BE2C (cell line): Measurements from ENCODE around the gene ZFP3.
A peak's percentile ranks its signal among the peaks of the same experiment; 100 is the strongest.
"Not testable (repeated sequence)": the region's sequence is repeated elsewhere in the genome, so short reads cannot be mapped to it uniquely, and the experiment has no call there.

Experiments
- DNase-seq: peaks from one replicate; pipeline ENCODE4 v3.0.0-alpha.2; 2020
- H3K27me3 ChIP-seq: fragments of 250-450 bp; sonication (Bioruptor Pico); 2 replicates; pipeline ENCODE4 v1.5.1; 2020; ENCODE audit warnings: mild to moderate bottlenecking
- H3K36me3 ChIP-seq: fragments of 250-450 bp; sonication (Bioruptor Pico); 2 replicates; pipeline ENCODE4 v1.5.1; 2020; ENCODE audit warnings: mild to moderate bottlenecking
- H3K4me1 ChIP-seq: fragments of 250-450 bp; sonication (Bioruptor Pico); 2 replicates; pipeline ENCODE4 v1.5.1; 2020
- H3K4me3 ChIP-seq: 2 replicates; pipeline ENCODE4 v1.5.1; 2011; ENCODE audit warnings: low read depth, low read length
- H3K9me3 ChIP-seq: fragments of 250-450 bp; sonication (Bioruptor Pico); 2 replicates; pipeline ENCODE4 v1.5.1; 2020
- CTCF ChIP-seq: IDR thresholded peaks from 2 replicates; pipeline ENCODE4 v1.5.1; 2012; ENCODE audit warnings: mild to moderate bottlenecking, low read depth, low read length

The ZFP3 gene

GRCh38 chr17:5069724-5070123, 8.5 kb upstream of the ZFP3 start:
- no peak for TF ChIP-seq CTCF
- Histone ChIP-seq H3K4me3 (no peak overlapping the region), H3K36me3 (no peaks in the 10 kb centered on the region), H3K9me3 (no peaks in the 10 kb centered on the region), H3K27me3 (no peaks in the 10 kb centered on the region), H3K4me1 (no peaks in the 10 kb centered on the region)
- DNase-seq = no peak

GRCh38 chr17:5075472-5075871, 2.8 kb upstream of the ZFP3 start:
- not testable (repeated sequence) for H3K4me1 ChIP-seq, H3K4me3 ChIP-seq, H3K36me3 ChIP-seq, H3K27me3 ChIP-seq, DNase-seq, H3K9me3 ChIP-seq

- H3K4me1 ChIP-seq, DNase-seq, H3K36me3 ChIP-seq, H3K4me3 ChIP-seq, H3K9me3 ChIP-seq, H3K27me3 ChIP-seq: not testable (repeated sequence)
Measured at GRCh38 chr17:5077275-5077674, 992 bp upstream of the ZFP3 start.

- no peaks in the 10 kb centered on the region for H3K9me3 ChIP-seq
- H3K4me1 ChIP-seq = no peaks in the 10 kb centered on the region
- no peaks in the 10 kb centered on the region for H3K36me3 ChIP-seq
- no peaks in the 10 kb centered on the region for H3K27me3 ChIP-seq
- TF ChIP-seq CTCF = no peak
- no peak for DNase-seq
- peak overlapping the region; percentile 46; the same call in 1 of the 2 replicates for H3K4me3 ChIP-seq
Measured at GRCh38 chr17:5077781-5078105, 524 bp upstream of the ZFP3 start.

- DNase-seq = no peak
- no peak for TF ChIP-seq CTCF
- H3K4me3 ChIP-seq = no peak overlapping the region
- H3K36me3 ChIP-seq = no peaks in the 10 kb centered on the region
- no peaks in the 10 kb centered on the region for H3K27me3 ChIP-seq
- no peaks in the 10 kb centered on the region for H3K9me3 ChIP-seq
- H3K4me1 ChIP-seq = no peaks in the 10 kb centered on the region
Measured at GRCh38 chr17:5080591-5080990, 2.3 kb downstream of the ZFP3 start.

- H3K9me3 ChIP-seq = no peaks in the 10 kb centered on the region; the same call in 1 of the 2 replicates
Measured at GRCh38 chr17:5092218-5093010, 14.1 kb downstream of the ZFP3 start.

GRCh38 chr17:5096731-5097100, 18.4 kb downstream of the ZFP3 start:
- TF ChIP-seq CTCF = no peak
- H3K4me1 ChIP-seq = no peaks in the 10 kb centered on the region
- no peaks in the 10 kb centered on the region; the same call in 1 of the 2 replicates for H3K9me3 ChIP-seq
- 0 out of 2 replicates have a peak, but pooled peaks cover 3% of the 10 kb centered on the region for H3K27me3 ChIP-seq
- H3K4me3 ChIP-seq = no peak overlapping the region
- no peaks in the 10 kb centered on the region for H3K36me3 ChIP-seq
- DNase-seq = no peak

More at GRCh38 chr17:5092218-5093010, 14.1 kb downstream of the ZFP3 start:
- TF ChIP-seq CTCF = no peak
- Histone ChIP-seq H3K27me3 (0 out of 2 replicates have a peak, but pooled peaks cover 3% of the 10 kb centered on the region), H3K36me3 (no peaks in the 10 kb centered on the region), H3K4me3 (no peak overlapping the region), H3K4me1 (no peaks in the 10 kb centered on the region)
- no peak for DNase-seq
